G401 (cell line): ENCODE results near the gene MLLT10. TPM values are rescaled to one million over a fixed set of nuclear protein-coding genes. Genes with fewer than 3 reads are reported as not detected.

ENCODE experiments used
- DNase-seq: peaks from one replicate; pipeline ENCODE4 v3.0.0-alpha.2; 2015; ENCODE audit warnings: low spot score
- in situ Hi-C: cut with HindIII; loops from 2 replicates; pipeline ENCODE4 v1.10.0; 2016; ENCODE audit warnings: low sequenced_read_pairs, mixed read lengths
- total RNA-seq: library from RNA; depleted of rRNA; stranded (reverse); fragments of >200 nt; shearing (Covaris generic); gene quantifications from 2 replicates; pipeline ENCODE4 v1.2.3, GENCODE V29; 2014

Gene MLLT10
- total RNA-seq, 1 experiment from 2014 or later, result 30.8 TPM

DNA sequence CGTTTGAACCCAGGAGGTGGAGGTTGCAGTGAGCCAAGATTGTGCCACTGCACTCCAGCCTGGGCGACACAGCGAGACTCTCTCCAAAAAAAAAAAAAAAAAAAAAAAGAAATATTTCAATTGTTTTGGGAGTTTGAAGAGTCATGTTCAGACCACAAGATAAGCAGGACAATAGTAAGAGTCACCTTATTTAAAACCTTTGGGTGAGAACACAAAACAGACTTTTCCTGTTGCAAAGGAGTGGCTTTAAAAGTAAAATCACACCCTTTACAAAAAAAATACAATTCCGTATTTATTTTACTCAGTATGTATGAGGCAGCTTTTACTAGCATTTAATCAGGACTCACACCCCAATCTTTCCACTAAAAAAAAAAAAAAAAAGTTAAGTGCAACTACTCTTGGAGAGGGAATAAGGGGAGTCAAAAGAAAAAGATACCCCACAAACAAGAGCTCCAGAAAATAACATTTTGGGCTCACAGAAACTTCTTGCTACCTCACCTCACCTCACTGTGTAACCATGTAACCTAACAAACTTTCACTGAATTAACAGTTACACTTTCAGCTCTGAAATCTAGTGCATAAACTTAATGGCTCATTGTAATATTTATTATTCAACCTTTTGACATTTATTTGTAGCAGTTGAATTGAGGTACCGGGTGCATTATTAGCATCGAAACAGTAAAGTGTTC, 19.8 kb upstream of the MLLT10 start:
- no peak for DNase-seq
- in situ Hi-C loops, result no loop called here

DNA sequence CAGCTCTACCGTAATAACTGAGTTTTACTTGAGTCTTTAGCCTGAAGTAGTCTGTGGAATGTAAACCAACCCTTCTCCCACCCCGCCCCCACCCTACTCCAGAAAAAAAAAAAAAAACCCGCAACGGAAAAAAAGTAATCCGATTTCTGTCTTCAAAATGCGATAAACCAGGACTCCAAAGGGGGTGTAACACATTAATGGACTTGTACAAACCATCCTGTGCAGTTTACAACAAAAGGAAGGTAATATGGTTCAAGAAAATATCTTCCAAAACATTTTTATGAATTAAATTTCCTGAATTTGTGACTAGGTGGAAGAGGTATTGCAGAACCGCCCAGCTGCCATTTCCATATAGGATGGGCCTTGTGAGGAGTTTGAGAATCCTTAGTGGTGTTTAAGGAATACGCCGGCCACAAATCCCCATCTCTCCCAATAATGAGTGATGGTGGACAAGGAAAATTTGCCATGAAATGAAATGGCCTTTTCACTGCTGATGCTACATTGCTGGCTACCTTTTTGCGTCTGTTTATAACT, 19.1 kb upstream of the MLLT10 start:
- in situ Hi-C loops, result no loop called here
- no peak for DNase-seq

DNA sequence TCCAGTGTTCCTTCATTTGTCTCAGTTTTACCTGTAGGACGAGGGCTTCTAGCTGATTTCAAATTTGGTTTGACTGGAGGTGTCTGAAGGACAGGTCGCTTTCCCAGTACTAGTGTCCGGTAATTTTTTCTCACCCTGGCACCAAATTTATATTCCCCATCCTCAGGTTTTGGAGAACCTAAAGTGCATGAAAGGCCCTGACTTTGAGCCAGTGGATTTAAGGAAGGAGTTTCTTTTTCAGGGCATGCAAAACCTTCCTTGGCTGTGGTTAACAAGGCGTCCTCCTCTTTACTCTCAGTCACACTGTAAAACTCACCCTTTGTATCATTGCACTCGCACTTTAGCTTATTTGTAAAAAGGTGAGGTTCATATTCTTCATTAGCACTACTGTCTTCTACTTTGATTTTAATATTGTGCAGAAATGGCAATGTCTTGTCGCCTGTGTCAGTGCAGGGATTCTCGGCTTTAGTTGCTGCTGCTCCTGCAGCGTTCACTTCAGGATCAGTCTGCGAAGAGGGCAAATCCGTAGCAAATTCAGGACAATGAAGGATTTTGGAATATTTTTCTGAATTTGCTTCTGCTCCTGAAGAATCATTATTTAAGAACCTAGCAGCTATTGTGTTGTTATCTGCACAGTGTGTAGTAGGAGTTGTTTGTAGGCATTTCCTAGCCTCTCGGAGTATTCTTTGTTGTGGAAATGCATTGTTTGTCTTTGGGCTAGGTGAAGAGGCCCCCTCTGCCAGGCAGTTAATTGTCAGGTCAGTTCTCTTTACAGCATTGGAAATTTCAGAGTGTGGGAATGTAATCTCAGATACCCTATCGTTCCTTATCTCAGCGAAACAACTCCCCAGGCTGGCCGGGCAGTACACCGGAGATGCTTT, 18.4 kb upstream of the MLLT10 start:
- DNase-seq, result no peak
- in situ Hi-C loops, result no loop called here

DNA sequence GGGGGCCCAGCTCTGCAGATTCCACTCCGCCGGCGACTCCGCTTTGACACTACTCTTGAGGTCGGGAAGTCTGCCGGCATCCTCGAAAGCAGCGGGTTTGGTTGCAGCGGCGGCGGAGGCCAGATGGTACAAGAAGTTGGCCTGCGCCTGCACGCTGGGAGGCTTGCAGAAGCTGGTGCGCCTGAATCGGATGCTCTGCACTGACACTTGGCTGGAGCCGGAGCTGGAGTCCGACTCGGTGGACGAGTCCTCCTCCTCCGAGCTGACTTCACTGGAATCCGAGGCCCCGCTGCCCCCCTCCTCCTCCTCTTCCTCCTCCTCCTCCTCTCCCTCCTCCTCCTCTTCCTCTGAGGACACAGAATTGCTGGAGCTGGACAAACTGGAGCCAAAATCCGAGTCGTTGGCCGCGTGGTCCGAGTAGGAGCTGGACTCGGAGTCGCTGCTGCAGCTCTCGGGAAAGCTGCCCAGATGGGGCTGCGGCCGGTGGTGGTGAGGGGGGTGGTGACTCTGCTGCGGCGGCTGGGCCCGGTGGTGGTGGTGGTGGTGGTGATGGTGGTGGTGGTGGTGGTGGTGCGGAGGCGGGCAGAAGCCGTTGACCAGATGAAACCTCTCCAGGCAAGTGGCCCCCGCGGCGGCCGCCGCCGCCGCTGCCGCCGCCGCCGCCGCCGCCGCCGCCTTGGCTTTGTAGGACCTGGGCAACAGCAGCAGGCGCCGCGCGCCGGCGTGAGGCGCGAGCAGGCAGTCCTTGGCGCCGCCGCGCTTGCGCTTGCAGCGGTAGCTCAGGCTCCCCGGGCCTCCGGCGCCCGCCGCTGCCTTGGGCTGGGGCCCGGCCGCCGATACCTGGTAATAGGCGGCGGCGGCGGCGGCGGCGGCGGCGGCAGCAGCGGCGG, 17.5 kb upstream of the MLLT10 start:
- in situ Hi-C loops, result no loop called here
- peak; percentile 75 for DNase-seq

DNA sequence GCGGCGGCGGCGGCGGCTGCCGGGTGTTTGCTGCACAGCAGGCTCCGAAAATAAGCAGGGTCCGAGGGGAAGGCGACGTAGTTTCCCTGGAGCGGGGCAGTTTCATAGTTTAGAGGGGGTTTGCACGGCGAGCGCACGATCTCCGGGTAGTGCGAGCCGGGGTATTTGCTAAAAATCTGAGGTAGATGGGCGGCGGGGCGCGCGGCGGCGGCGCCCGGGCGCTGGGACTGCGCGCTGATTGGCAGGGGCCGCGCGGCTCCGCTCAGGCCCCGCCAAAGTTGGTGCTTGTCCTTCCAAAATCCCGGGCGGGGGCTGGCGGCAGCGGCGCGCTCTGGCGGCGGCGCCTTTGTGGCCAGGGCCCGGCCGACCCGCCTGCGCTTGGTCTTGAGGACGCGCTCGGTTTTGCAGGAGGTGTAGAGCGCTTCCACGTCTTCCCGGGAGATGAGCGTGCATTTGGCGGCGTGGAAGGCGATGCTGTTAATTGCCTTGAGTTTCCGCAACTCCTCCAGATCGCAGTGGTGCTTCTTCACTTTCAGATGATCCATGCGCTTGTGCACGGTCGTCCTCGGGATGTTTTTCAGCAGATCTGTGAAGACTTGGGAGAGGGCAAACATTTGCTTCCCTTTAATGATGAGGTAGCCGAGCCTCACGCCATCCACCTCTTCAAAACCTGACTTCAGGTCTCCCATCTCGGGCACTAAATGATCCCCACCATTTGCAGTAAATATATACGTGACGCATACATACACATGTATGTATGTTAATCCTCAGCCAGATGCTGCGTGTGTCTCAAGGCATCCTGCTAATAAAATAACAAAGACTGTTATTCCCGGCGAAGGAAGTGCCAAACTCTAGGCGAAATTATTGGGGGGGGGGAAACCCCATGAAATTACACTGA, 16.6 kb upstream of the MLLT10 start:
- peak; percentile 73 for DNase-seq
- in situ Hi-C loops, result no loop called here

DNA sequence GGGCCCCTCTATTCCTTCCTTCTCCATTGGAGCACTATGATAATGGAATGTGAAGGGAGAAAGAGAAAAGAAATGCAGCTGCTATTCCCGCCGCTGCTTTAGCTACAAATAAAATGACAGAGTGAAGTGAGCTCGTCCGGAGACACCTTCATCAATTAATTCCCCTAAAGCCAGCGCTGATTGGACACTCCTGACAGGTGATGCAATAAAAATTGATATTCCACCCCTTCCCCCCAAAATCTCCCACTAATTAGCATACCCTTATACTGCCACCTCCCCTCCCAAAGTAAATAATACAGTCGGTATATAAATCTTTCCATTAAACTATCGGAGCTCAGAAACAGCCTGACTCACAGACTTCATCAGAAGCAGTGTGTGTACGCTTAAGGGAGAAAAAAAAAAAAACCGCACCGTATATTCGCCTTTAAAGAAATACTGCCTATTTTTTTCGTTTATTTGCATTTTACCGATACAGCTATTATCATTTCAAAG, 15.8 kb upstream of the MLLT10 start:
- in situ Hi-C loops, result no loop called here
- peak; percentile 57 for DNase-seq

DNA sequence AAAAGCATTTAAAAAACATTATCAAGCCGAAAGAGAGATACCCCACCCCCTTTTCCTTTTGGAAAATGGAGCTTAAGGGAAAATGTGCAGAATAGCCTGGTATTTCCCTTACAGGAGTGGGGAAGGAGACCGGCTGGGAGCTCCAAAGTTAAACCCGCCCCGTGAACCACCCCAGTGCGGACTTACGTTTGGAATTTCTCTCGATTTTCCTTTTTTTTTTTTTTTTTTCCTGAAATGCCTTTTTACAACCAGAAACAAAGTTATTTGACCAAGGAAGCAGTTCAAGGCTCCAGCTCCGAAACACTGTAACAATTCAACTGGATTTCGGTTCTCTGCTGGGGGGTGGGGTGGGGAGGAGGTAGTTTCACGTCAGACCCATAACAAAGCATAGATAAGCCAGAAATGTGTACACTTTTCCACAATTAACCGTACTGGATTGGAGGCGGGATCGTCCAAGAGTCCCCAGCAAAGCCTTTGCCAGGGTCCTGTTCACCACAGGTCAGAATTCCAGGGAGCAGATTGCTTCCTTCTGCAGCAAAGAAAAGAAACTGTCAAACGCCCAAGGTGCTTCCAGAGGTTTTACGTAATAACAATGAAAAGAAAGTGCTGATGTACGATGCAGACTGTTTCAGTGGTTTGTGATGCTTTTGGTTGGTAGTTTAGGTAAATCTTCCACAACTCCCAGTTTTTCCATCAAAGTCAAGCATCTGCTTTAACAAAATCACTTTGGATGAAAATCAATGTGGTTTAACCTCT, 15.2 kb upstream of the MLLT10 start:
- in situ Hi-C loops, result no loop called here
- DNase-seq, result peak; percentile 62

DNA sequence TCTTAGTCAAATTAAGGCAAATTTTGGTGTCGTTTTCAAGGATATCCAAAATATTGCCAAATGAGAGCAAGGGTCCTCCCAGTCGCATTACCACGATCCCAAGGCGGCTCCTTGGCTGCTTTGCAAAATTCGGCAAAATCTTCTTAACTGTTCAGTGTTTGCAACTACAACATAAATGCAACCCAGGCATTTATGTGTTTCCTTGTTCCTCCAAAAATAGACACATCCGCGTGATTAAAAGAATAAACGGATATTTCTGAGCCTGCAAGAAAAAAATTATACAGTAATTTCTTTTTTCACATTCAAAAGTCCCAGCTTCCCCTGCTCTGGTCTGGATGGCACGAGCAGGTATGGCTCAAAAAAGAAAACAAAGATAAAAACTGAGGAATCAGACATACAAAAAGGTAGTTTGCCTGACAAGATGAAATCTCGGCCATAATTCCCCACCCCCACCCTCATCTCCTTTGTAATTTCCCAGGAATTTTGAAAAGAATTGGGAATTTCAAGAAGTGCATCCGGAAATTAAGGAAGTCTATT, 14.6 kb upstream of the MLLT10 start:
- in situ Hi-C loops, result no loop called here
- peak; percentile 34 for DNase-seq

DNA sequence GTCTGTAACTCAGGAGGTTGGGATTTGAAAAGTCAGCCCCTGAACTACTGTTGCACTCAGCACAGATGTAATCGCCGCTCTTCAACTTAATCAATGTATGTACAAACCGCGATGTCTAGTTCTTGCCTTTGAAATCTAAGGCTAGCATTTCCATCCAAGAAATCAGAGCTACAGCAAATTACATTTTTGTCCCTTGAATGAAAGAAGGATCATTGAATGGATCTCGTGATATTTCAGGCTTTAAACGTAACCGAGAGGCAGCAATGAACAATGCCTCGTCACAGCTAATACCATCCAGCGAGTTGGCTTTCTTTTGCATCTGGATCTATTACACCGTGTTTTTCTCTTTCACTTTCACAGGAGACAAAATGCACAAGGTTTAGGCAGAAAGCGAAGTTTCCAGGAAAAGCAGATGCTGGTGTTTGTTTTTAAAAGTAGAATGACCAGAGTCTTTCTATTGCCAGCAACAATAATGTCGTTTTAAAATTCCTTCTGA, 14.0 kb upstream of the MLLT10 start:
- in situ Hi-C loops, result no loop called here
- DNase-seq, result peak; percentile 47

DNA sequence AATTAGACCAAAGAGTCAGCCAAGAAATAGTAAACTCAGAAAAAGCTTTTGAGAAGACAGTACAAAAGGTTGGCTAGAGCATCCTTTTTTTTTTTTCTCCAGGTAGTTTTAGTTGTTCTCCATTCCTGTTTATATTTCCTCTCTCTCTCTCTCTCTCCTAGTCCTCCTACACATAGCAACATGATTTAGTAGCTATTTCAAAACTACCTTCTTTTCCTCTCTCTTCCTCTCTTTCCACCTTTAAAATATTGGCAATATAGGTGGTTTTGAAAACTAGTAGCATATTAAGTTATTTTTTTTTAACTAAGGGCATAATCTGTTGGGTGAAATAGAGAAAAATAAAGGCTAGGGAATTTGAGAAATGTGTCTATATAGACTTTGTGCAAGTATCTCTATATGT, 13.5 kb upstream of the MLLT10 start:
- in situ Hi-C loops, result no loop called here
- DNase-seq, result no peak

DNA sequence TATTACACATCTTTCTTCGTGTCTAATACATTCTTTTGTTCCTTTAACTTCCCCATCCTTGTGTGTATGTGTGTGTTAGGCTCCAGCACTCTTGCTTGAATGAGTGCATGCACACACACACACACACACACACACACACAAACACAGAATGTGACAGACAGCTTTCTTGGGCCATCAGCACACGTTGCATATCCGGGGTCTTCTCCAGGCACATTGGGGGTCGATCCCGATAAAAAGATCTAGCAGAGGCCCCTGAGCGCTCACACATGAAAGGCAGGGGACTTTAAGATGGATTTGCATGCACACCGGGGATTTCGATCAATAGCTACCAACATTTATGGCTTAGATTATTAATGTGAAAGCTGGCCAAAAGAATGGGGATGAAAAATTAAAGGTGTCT, 13.1 kb upstream of the MLLT10 start:
- DNase-seq, result no peak
- in situ Hi-C loops, result no loop called here

DNA sequence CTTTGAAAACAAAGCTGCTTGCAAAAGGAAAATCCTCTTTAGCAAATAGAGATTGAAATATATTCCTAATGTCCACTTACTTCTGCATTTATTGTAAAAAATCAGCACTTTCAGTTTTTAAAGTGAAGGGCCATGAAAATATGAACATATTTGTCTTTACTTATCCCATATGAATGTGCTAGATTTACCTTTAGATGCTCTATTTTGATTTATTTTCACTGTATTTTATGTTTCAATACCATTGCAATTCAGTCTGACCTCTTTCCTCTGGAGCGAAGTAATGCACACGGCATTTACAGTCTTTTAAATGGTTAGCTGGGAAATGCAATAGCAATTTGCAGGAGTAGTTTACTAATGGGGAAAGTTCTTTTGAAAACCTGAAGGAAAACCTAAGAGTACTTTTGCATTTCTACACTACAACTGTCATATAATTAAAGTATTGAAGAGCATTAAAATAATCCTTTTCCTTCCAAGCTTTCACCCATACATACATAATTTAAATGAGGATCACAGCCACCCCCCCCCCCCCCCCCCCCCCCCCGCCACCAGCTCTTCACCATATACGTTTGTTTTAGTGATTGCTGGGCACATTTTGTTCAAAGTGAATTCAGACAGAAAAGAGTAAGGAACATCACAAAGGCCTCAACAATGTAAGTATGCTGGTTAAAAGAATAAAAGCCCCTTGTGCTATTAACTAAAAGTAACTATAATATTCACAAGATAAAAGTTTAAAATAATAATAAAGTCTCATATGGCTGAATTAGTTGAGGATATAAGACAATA, 12.1 kb upstream of the MLLT10 start:
- in situ Hi-C loops, result no loop called here
- no peak for DNase-seq

DNA sequence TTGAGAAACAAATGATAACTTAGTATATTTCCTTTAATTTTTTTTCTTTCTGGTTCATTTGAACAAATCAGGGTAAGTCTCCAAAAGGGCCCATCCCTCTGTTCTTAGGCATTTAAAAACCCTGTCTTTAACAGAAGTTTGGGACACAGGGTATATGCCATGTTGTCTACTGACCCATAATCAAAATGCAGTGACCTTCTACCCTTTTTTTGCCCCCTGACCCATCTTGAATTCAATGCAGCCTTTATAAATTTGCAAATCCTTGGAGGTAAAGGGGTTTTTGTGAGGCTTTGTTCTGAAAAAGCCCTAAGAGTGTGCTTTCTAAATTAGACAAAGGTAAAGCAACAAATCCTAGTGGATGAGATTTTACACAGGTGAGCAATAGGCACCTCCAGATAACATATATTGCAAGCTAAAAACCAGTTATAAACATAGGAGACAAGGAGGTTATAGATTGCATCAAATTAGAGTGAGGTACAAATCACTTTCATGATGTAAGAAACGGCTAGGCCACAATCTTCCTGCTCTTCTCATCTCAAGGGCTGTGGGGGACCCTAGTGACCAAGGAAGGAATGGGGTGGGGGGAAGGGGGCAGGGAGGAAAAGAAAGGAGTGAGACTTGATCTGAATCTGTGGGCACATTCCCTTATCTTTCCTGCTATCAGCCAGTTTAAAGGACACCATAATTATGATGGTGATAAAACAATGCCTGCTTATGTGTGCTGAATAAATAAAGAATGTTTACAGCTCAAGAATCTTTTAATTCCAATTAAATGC, 11.2 kb upstream of the MLLT10 start:
- in situ Hi-C loops, result no loop called here
- no peak for DNase-seq

DNA sequence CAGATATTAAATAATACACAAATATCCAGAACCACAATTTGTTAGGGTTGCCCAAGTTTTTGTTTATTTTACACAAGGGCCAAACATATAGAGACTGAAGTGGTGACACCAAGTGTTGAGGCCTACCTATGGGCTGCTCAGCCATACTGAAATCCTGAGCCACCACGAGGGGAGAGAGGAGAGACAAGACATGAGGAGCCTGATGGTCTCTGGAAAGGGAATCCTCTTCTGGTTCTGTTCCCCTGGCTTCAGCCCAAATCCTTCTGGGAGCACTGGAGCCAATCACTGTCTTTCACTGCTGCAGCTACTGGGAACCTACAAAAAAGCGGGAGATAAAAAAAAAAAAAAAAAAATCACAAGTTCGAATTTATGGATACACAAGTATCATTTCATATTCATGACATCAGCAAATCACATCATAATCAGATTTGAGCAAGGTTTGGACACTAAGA, 10.4 kb upstream of the MLLT10 start:
- peak; percentile 71 for DNase-seq
- in situ Hi-C loops, result no loop called here

DNA sequence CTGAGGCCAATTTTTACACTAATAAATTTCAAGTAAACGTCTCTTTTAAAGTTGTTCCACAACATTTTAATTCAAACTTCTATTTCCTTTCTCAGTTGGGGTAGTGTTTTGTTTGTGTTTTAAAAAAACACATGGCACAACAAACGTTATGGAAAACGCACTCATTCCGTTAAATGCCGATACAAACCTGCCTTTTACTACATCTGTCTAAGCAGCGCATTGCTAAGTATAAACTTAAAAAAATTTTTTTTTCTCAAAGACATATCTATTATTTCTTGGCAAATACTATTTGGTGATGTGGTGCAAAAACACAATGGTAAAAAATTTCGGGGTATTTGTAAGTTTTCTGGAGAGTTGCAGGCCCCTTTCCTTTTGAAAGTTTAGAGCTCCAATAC, 9.9 kb upstream of the MLLT10 start:
- in situ Hi-C loops, result no loop called here
- DNase-seq, result no peak
